HepG2 (cell line): ENCODE data around the gene ABT1. TPM values are rescaled to one million over a fixed set of nuclear protein-coding genes. Genes with fewer than 3 reads are reported as not detected.

Source experiments
- CBX5 ChIP-seq: sonication (generic); formaldehyde crosslinking; IDR thresholded peaks from 2 replicates; pipeline ENCODE4 v1.4.0; 2020; ENCODE audit warnings: missing genetic modification reagents, borderline replicate concordance
- ETV5 ChIP-seq: IDR thresholded peaks from 2 replicates; pipeline ENCODE4 v1.6.1; 2018; ENCODE audit warnings: missing biosample characterization, missing genetic modification reagents, inconsistent platforms, borderline replicate concordance
- GATAD2A ChIP-seq: IDR thresholded peaks from 2 replicates; pipeline ENCODE4 v1.6.1; 2016
- MXD1 ChIP-seq: sonication (generic); formaldehyde crosslinking; IDR thresholded peaks from 2 replicates; pipeline ENCODE4 v1.4.0; 2020; ENCODE audit warnings: mild to moderate bottlenecking, missing genetic modification reagents
- NCOR1 ChIP-seq: fragments of 200-600 bp; sonication (generic); IDR thresholded peaks from 2 replicates; pipeline ENCODE4 v1.7.0; 2017; ENCODE audit warnings: antibody characterized with exemption, low read length, borderline replicate concordance
- NFKBIZ ChIP-seq: IDR thresholded peaks from 2 replicates; pipeline ENCODE4 v1.6.1; 2018; ENCODE audit warnings: missing genetic modification reagents, missing compliant biosample characterization
- PHF21A ChIP-seq: sonication (generic); formaldehyde crosslinking; IDR thresholded peaks from 2 replicates; pipeline ENCODE4 v1.5.0; 2020; ENCODE audit warnings: mild to moderate bottlenecking, missing genetic modification reagents
- PITX1 ChIP-seq: sonication (generic); formaldehyde crosslinking; IDR thresholded peaks from 2 replicates; pipeline ENCODE4 v1.5.1; 2020; ENCODE audit warnings: mild to moderate bottlenecking, missing genetic modification reagents
- PPARG ChIP-seq: conservative IDR thresholded peaks from 2 replicates; pipeline ENCODE4 v1.6.1; 2016; ENCODE audit warnings: missing biosample characterization, missing genetic modification reagents
- RFX5 ChIP-seq: IDR thresholded peaks from 2 replicates; pipeline ENCODE4 v1.6.1; 2011; ENCODE audit warnings: low read depth, low read length, improper control_type of control experiment
- SALL2 ChIP-seq: sonication (generic); formaldehyde crosslinking; IDR thresholded peaks from 2 replicates; pipeline ENCODE4 v1.8.1; 2023; ENCODE audit warnings: mild to moderate bottlenecking, missing genetic modification reagents, inconsistent platforms
- ZBTB8A ChIP-seq: sonication (generic); formaldehyde crosslinking; IDR thresholded peaks from 2 replicates; pipeline ENCODE4 v1.4.0; 2020; ENCODE audit warnings: mild to moderate bottlenecking, low read depth, missing genetic modification reagents, borderline replicate concordance
- ZMYM3 ChIP-seq: sonication (generic); formaldehyde crosslinking; IDR thresholded peaks from 2 replicates; pipeline ENCODE4 v1.5.1; 2020; ENCODE audit warnings: mild to moderate bottlenecking, missing genetic modification reagents
- ZNF263 ChIP-seq: sonication (generic); formaldehyde crosslinking; IDR thresholded peaks from 2 replicates; pipeline ENCODE4 v1.4.0; 2020; ENCODE audit warnings: missing genetic modification reagents
- ZNF275 ChIP-seq: sonication (generic); formaldehyde crosslinking; IDR thresholded peaks from 2 replicates; pipeline ENCODE4 v1.8.0; 2022; ENCODE audit warnings: missing genetic modification reagents, mild to moderate bottlenecking, inconsistent platforms, borderline replicate concordance
- ZNF354B ChIP-seq: sonication (generic); formaldehyde crosslinking; IDR thresholded peaks from 2 replicates; pipeline ENCODE4 v1.8.0; 2022; ENCODE audit warnings: mild to moderate bottlenecking, missing genetic modification reagents
- ZNF672 ChIP-seq: sonication (generic); formaldehyde crosslinking; IDR thresholded peaks from 2 replicates; pipeline ENCODE4 v1.8.1; 2022; ENCODE audit warnings: missing genetic modification reagents
- ZNF720 ChIP-seq: sonication (generic); formaldehyde crosslinking; IDR thresholded peaks from 2 replicates; pipeline ENCODE4 v1.4.0; 2020; ENCODE audit warnings: missing genetic modification reagents
- ZNF878 ChIP-seq: sonication (generic); formaldehyde crosslinking; IDR thresholded peaks from 2 replicates; pipeline ENCODE4 v1.8.1; 2023; ENCODE audit warnings: mild to moderate bottlenecking, missing genetic modification reagents, moderate library complexity
- polyA plus RNA-seq, 8 experiments: library from polyadenylated mRNA; depleted of rRNA in 3 of 8; stranded (reverse) in 7 of 8; unstranded in 1 of 8; fragments of >200 nt; fragmentation: Illumina TruSeq in 4 of 8; extraction: Trizol in 4 of 8; gene quantifications; 2 replicates each; pipeline versions ENCODE4 v1.2.1 to v1.2.3, GENCODE V29; 2011 to 2016; ENCODE audit warnings: low read depth in 4 of 8, missing spikeins in 1 of 8, mixed read lengths in 1 of 8; ENCODE audit not compliant: insufficient read depth in 1 of 8
- total RNA-seq, 5 experiments: library from RNA; depleted of rRNA; stranded (reverse); fragments of >200 nt; fragmentation: Illumina TruSeq; extraction: Trizol; gene quantifications; 2 replicates each; pipeline ENCODE4 v1.2.3, GENCODE V29; 2016; ENCODE audit warnings: low read depth in 1 of 5
- TF ChIP-seq, protein P1 (sequence below): sonication (generic); formaldehyde crosslinking; IDR thresholded peaks from 2 replicates; pipeline ENCODE4 v1.5.0; 2020; ENCODE audit warnings: mild to moderate bottlenecking, missing genetic modification reagents
- TF ChIP-seq, protein P2 (sequence below): IDR thresholded peaks from 2 replicates; pipeline ENCODE4 v1.6.1; 2016; ENCODE audit warnings: missing compliant biosample characterization, missing genetic modification reagents, borderline replicate concordance
- TF ChIP-seq, protein P3 (sequence below): IDR thresholded peaks from 2 replicates; pipeline ENCODE4 v1.6.1; 2018; ENCODE audit warnings: missing genetic modification reagents

ABT1 gene
- total and polyA plus RNA-seq, 2 of the 13 experiments (the other 11 are each of a cell fraction or from before 2014, with no cell fraction given): 38.4 TPM

GRCh38 chr6:26550250-26550993 lies 46.3 kb upstream of the ABT1 start (continued):
- TF ChIP-seq, protein P1, sequence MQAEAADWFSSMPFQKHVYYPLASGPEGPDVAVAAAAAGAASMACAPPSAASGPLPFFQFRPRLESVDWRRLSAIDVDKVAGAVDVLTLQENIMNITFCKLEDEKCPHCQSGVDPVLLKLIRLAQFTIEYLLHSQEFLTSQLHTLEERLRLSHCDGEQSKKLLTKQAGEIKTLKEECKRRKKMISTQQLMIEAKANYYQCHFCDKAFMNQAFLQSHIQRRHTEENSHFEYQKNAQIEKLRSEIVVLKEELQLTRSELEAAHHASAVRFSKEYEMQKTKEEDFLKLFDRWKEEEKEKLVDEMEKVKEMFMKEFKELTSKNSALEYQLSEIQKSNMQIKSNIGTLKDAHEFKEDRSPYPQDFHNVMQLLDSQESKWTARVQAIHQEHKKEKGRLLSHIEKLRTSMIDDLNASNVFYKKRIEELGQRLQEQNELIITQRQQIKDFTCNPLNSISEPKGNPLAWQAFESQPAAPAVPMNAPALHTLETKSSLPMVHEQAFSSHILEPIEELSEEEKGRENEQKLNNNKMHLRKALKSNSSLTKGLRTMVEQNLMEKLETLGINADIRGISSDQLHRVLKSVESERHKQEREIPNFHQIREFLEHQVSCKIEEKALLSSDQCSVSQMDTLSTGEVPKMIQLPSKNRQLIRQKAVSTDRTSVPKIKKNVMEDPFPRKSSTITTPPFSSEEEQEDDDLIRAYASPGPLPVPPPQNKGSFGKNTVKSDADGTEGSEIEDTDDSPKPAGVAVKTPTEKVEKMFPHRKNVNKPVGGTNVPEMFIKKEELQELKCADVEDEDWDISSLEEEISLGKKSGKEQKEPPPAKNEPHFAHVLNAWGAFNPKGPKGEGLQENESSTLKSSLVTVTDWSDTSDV (CRISPR knock-in tag): peak; percentile 54; the same call in 1 of the 2 replicates
- TF ChIP-seq ZNF354B (CRISPR knock-in tag) (no peak), CBX5 (peak; percentile 83; the same call in 1 of the 2 replicates), ZNF263 (CRISPR knock-in tag) (peak; percentile 76; the same call in 1 of the 2 replicates), MXD1 (CRISPR knock-in tag) (0 out of 2 replicates have a peak, but pooled peaks have one; percentile 34), PITX1 (peak; percentile 86), ZBTB8A (peak; percentile 38; the same call in 1 of the 2 replicates), PPARG (peak; percentile 54; the same call in 1 of the 2 replicates), ZNF672 (CRISPR knock-in tag) (no peak), PHF21A (CRISPR knock-in tag) (0 out of 2 replicates have a peak, but pooled peaks have one; percentile 66), RFX5 (peak; percentile 46; the same call in 1 of the 2 replicates), NFKBIZ (CRISPR knock-in tag) (no peak), ZMYM3 (CRISPR knock-in tag) (no peak), ZNF878 (CRISPR knock-in tag) (peak; percentile 53; the same call in 1 of the 2 replicates), SALL2 (CRISPR knock-in tag) (peak; percentile 66; the same call in 1 of the 2 replicates), GATAD2A (peak; percentile 87), ETV5 (peak; percentile 85), ZNF720 (CRISPR knock-in tag) (no peak), NCOR1 (0 out of 2 replicates have a peak, but pooled peaks have one; percentile 35), ZNF275 (CRISPR knock-in tag) (peak; percentile 53; the same call in 1 of the 2 replicates)
- TF ChIP-seq, protein P2, sequence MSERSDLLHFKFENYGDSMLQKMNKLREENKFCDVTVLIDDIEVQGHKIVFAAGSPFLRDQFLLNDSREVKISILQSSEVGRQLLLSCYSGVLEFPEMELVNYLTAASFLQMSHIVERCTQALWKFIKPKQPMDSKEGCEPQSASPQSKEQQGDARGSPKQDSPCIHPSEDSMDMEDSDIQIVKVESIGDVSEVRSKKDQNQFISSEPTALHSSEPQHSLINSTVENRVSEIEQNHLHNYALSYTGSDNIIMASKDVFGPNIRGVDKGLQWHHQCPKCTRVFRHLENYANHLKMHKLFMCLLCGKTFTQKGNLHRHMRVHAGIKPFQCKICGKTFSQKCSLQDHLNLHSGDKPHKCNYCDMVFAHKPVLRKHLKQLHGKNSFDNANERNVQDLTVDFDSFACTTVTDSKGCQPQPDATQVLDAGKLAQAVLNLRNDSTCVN (CRISPR knock-in tag): no peak
- TF ChIP-seq, protein P3, sequence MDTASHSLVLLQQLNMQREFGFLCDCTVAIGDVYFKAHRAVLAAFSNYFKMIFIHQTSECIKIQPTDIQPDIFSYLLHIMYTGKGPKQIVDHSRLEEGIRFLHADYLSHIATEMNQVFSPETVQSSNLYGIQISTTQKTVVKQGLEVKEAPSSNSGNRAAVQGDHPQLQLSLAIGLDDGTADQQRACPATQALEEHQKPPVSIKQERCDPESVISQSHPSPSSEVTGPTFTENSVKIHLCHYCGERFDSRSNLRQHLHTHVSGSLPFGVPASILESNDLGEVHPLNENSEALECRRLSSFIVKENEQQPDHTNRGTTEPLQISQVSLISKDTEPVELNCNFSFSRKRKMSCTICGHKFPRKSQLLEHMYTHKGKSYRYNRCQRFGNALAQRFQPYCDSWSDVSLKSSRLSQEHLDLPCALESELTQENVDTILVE: peak; percentile 96
